Activated naive CD4-positive, alpha-beta T cell (primary cell): ENCODE results near the gene PTPRB.

ENCODE experiments used
- DNase-seq, 4 experiments: peaks; one replicate each; lab custom pipeline; 2025; lab: John Stamatoyannopoulos, UW

Gene PTPRB

GRCh38 chr12:70637303-70638085 is at the start of gene PTPRB:
TSS of gene PTPRB (minus strand) at chr12:70637429. CDS start at chr12:70637395, 34 bp downstream.
- no peak for DNase-seq

- no peak for DNase-seq
These were observed 49.7 kb upstream of the PTPRB start for GRCh38 chr12:70686907-70687306.

- DNase-seq, result no peak
These were observed 49.1 kb upstream of the PTPRB start for GRCh38 chr12:70686299-70686698.

GRCh38 chr12:70683976-70684375 is 46.7 kb upstream of the PTPRB start:
- DNase-seq, result no peak

- no peak for DNase-seq
These were observed 34.5 kb upstream of the PTPRB start for GRCh38 chr12:70671698-70672097.

DNA sequence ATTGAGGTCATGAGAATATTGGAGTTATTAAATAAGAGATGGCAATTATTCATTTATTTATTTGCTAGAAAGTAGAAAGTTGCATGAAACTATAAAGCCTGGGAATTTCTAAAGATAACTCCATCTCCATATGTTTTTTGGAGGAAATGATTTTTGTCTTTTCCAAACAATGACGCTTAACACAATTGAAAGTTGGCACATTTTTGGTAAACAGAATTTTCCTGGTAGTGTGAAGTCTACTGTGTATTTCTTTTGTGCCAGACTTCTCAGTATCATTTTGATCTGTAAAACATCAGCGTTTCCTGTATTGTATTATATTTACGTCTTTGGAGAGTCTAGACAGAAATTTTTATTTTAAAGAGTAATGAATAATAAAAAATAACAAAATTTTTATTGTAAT is 33.7 kb upstream of the PTPRB start:
- DNase-seq, result no peak

DNA sequence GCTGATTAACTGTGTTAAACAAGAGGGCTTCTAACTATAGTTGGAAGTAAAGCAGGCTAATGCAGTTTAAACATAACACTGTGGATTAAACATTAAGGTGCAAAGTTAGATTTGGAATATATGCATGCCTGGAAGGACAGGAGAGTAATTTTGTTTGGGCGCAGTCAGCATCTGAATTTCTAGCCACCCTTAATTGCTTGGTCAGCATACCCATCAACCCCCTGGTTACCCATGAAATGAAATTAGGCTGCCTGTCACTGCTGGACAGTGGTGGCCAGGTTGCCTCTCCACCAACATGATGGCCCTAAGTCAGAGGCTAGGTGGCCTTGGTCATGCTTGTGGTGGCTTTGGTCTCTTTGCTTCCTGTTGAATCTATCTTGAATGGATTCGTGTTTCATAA is 30.0 kb upstream of the PTPRB start:
- no peak for DNase-seq

DNA sequence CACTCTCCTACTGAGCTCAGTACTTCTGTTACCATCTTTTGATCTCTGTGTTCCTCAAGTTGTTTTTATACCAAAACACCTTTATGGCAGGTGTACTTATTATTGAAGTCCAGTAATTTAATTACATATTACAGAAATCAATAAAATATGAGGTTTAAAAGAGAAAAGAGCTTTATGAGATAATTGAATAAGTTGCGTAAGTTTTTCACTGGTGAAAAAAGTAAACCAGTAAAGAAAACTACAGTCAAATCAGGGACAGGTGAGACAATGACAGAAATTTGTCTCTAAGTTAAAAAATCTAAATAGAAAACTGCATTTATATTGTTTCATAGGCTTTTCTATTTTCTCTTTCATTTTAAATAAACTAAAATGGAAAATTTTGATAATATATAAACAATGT is 29.1 kb upstream of the PTPRB start:
- no peak for DNase-seq

- no peak for DNase-seq
These were observed 27.2 kb upstream of the PTPRB start for GRCh38 chr12:70664465-70664881.

DNA sequence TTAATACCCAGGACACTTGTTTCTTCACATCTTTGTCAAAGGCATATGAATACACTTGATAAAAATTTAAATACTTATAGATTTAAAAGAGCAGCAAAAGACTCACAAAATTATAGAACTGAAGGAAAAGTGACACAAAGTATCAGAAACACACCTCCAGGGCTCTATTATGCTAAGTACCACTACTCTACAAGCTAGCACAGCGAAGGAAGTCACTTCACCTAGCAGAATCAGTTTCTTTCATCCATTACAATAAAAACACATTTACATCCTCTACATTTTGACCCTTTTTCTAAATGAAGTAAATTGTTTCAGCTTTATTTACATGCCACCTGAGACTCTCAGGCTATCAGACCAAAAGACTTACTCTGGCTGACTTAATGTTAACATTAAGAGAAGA is 26.6 kb upstream of the PTPRB start:
- DNase-seq, result no peak

- no peak for DNase-seq
These were observed 24.4 kb upstream of the PTPRB start for GRCh38 chr12:70661466-70662161.

- DNase-seq, result no peak
These were observed 23.5 kb upstream of the PTPRB start for GRCh38 chr12:70660620-70661219.

DNA sequence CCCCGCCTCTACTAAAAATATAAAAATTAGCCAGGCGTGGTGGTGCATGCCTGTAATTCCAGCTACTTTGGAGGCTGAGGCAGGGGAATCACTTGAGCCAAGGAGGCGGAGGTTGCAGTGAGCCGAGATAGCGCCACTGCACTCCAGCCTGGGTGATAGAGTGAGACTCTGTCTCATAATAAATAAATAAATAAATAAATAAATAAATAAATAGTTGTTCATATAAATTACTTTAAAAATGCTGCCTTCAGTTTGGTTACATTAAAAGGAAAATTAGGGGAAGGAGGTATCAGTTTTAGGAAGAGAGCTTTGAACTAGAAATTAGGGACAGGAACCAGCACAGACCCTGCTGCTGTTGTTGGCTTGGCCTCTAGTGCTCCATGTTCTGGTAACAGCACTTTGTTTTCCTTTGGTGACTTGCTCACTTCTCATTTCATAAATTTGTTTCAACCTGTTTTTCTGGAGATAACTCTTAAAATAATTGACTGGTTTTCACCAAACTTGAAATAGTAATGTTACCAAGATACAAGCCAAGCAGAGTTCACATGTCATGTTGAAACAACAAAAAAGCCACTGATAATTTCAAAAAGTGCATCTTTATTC is 22.9 kb upstream of the PTPRB start:
- no peak for DNase-seq

DNA sequence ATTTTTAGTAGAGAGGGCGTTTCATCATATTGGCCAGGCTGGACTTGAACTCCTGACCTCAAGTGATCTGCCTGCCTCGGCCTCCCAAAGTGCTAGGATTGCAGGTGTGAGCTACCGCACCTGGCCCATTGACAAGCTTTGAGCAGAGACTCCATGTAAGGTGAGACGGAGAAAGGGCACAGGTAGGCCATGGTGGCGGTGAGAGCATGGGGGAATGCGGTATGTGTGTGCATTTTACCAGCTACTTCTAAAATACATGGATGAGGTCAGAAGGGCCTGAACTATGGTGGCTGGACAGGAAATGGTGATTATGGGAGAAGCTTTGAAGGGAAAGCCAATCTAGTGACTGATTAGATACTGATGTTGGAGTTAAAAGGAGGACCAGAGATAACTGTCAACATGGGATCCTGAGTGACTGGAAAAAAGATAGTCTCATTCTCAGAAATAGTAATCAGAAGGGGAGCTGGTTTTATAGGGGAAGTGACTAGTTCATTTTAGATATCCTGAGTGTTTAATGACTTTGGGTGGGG is 21.9 kb upstream of the PTPRB start:
- no peak for DNase-seq

DNA sequence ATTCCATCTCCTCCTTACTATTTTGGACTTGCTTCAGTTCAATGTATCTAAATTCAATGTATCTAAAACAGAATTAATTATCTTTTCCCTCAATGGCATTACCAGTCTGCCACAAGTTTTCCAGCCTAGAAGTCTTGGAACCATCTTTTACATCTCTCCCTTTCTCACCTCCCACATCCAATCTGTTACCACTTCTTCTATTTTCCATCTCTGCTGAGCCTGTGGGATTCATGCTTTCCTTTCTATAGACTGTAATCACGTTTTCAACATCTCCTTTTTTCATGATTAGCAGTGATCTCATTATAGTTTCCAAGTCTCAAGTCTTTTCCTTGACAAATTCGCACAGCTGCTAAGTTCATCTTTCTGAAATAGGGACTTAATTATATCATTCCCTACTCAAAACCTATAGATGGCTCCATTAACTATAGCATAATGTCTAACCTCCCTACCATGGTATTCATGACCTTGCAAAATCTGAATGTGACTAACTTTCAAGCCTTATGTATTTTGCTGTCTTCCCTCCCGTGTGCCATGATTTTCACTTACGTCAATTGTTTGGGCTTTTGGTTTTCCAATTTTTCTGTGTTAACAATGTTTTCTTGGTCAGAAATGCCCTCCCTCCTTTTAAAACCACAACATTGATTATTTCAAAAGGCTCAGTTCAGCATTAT is 20.5 kb upstream of the PTPRB start:
- no peak for DNase-seq

GRCh38 chr12:70652451-70652850 is 15.2 kb upstream of the PTPRB start:
- DNase-seq, result no peak

DNA sequence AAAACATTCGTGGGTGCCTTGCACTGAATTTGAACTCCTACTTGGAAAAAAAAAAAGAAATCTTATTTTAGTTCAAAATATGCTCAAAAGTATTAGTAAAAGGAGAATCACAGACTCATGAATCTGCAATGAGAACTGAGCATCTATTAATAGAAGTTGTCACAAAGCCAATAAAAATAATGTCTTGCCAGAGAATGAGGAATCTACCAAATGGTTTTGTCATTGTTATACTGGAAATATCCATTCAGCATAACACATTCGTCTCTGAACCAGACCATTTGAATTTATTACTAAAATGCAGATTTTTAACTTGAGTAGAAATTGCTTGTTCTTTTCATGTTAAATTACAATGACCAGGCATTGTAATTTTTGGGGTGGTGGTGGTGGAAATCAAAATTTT is 11.6 kb upstream of the PTPRB start:
- no peak for DNase-seq

- no peak for DNase-seq
These were observed 11.0 kb upstream of the PTPRB start for GRCh38 chr12:70648191-70648590.

DNA sequence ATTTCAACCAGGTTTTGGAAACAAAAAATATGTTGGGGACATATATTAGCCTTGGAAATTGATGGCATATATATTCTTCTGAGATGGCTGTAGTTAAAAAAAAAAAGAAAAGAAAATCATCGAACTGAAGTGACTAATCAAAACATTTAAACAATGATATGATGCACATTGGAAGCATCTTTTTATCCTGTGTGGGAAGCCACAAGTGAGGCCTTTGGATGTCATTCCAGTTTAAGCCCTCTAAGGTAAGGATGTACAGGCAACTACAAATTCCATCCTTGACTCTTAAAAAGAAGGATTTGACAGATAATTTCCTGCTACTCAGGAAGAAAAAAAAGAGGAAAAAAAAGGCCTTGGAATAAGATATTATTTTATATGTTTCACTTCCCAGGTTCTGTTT is 9.6 kb upstream of the PTPRB start:
- DNase-seq, result no peak

DNA sequence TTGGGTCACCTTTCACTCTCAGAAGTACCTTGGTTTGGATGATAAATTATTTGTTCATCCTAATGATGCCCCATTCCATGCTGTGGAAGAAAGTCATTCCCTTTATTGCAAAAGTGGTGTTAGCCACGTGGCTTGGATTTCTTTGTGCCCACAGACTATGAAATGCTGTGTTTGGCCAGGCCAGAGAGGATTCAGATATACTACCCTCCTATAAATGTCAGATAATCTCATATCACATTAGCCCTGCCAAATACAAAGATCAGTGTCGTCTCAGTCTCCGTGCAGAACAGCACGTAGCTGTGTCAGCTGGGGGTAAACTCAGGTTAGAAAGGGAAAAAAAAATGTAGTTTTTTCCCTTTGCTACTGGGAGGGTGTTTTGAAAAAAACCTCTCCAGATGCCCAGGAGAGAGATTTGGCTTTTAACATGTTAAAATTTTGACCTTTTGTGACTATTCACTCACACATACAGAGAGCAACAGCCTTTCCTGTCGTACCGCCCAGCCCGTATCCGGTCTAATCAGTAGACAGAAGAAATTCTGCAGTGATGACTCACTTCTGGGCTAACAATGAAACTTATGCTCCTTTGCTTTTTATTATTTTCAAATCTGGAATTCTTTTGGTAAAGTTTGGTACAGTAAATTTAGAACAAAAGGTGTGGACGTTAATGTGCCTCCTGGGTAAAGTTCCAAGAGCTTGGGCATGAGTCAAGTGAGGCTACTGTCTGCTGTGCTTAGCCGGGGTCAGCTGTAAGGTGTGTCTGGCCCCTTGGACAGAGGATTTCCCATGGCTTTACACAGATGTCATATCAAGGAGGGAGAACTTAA is 8.5 kb upstream of the PTPRB start:
- no peak for DNase-seq

DNA sequence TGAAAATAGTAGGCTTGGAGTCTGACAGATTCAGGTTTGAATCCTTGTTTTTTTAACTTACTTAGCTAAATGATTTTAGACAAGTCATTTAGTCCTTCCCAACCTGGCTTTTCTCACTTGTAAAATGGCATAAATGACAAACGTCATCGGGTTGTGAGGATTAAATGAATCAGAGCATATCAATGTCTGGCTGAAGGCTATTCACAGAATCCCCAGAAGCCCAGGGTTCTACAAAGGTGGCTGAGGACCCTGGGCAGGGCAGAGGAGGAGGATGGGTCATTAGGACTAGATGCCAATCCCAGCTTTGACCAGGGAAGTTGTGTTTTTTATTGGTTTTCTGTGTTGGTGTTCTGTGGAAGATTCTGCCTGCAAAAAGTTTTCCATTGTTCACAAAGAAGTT is 7.6 kb upstream of the PTPRB start:
- no peak for DNase-seq
